GM13976 (cell line): ENCODE results near the gene JHY.
A peak's percentile ranks its signal among the peaks of the same experiment; 100 is the strongest.

Source experiments
- DNase-seq: peaks from one replicate; pipeline ENCODE4 v3.0.0; 2012; ENCODE audit warnings: low spot score
- in situ Hi-C: fragments of 300-500 bp; cut with MboI; formaldehyde crosslinking; loops from one replicate; pipeline ENCODE4 v1.12.0; 2022; ENCODE audit warnings: low sequenced_read_pairs, mixed read lengths, inconsistent platforms; ENCODE audit not compliant: unreplicated experiment
- TF ChIP-seq, protein P1 (sequence below): IDR thresholded peaks from 2 replicates; pipeline ENCODE4 v1.5.1; 2012; ENCODE audit warnings: borderline replicate concordance, mild to moderate bottlenecking; ENCODE audit not compliant: insufficient read depth; ENCODE audit errors: extremely low read depth, missing control alignments, control extremely low read depth

Gene JHY

DNA sequence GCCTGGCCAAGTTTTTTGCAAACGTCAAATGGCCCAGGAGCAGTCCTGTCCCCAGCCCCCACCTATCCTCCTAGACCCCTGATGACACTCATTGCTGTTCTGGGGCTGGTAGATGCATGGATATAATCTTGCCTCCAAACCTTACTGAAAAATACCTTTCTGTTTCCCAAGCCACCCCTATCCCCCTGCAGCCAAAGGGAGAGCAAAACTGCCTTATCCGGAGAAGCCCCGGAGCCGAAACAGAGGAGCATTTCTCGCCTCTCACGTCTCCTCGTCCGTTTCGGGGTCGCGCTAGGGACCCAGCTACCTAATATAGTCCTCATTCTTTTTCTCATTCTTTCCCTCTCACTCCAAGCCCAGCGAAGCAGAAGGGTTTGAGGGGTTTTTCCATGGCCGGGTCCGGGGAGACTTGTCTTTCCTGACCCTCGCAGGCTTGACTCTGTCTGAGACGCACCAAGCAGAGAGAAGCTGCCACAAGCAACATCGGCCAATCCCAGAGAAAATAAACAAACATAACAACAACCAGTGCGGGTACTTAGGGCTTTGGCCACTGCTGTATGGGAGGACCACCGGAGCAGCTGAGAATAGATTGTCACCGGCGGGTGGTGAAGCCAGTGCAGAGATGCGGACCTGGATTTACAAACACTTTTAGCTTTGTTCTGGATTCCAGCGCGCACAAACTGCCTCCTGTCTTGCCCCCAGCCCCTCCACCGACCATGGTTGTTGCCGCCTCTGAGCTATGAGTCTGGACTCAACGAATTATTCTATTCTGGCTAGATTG lies 97.4 kb downstream of the JHY start:
- DNase-seq = peak; percentile 21
- TF ChIP-seq, protein P1, sequence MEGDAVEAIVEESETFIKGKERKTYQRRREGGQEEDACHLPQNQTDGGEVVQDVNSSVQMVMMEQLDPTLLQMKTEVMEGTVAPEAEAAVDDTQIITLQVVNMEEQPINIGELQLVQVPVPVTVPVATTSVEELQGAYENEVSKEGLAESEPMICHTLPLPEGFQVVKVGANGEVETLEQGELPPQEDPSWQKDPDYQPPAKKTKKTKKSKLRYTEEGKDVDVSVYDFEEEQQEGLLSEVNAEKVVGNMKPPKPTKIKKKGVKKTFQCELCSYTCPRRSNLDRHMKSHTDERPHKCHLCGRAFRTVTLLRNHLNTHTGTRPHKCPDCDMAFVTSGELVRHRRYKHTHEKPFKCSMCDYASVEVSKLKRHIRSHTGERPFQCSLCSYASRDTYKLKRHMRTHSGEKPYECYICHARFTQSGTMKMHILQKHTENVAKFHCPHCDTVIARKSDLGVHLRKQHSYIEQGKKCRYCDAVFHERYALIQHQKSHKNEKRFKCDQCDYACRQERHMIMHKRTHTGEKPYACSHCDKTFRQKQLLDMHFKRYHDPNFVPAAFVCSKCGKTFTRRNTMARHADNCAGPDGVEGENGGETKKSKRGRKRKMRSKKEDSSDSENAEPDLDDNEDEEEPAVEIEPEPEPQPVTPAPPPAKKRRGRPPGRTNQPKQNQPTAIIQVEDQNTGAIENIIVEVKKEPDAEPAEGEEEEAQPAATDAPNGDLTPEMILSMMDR = no peak
- in situ Hi-C loops = no loop called here

DNA sequence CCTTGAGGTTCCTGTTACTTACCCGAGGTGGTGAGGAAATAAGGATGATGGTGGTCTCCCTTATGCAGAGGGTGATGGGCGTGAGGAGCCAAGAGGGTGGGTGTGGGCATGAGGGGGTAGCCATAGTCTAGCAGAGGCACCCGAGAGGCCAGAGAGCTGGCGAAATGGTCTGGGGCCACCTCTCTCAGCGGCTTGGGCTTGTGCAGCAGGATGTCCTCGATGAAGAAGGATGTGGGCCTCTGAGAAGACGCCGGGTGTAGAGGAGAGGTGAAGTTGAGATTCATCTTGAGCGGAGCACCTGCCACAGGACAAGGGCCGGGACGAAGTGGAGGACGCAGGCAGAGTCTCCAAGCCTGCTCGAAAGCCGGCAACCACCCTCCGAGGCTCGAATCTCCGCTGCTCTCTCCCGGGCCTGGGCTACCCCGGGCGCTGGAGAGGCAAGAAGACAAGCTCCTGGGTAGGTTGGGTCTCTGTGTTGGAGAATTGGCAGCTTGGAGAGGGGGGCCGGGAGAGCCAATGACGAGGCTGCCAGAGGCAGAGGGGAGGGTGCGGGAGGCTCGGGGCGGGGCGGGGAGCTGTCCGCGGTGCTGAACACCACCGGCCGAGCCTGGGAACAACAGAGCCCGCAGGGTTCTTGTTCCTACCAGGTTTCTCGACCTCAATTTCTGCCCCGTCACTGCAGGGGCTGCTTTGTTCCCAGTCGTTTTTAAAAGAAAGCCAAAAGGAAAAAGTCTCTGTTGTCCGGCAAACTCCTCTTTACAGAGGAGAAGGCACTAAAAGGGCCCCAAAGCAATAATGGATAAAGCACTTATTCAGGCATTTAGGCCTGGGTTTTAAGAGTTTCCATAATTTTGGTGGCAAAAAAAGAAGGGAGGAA lies 99.1 kb downstream of the JHY start, which contains the start of gene BSX:
Gene BSX, minus strand, starts transcription at position 447 of the 877 bp plus-strand sequence. Its CDS starts 163 bp downstream, at position 284.
- TF ChIP-seq, protein P1 = no peak
- in situ Hi-C loops = no loop called here
- peak; percentile 78 for DNase-seq

DNA sequence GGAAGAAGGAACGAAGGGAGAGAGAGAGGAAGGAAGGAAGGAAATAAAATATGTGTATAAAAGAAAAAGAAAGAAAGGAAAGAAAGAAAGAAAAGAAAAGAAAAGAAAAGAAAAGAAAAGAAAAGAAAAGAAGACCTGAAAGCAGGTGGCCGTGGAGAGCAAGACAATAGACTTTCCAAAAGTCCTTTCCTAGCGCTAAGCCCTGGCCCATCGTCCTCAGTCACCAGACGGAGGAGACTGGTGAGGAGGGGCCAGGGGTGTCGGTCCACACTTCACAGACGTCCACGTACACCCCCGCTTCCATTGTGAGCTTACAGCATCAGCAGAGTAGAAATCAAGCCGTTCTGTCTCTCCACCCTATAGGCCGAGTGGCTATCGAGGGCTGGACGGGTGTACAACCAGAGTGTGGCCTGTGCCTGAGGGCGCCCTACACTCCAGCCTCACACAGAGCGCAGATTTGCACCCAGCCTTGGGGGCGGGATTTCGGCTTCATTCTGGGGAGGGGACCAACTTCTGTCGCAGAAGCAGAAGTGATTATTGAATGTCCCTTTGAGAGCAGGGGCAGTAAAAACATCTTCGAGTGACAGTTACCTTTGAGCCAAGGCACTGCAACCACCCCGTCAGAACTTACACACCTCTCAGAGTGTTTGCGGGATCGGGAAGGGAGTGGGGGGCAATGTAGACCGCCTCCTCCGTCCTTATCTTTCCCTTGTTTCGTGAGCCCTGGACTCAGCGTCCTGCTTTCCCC lies 101.1 kb downstream of the JHY start:
- DNase-seq = no peak
- in situ Hi-C loops = no loop called here
- TF ChIP-seq, protein P1 = no peak

DNA sequence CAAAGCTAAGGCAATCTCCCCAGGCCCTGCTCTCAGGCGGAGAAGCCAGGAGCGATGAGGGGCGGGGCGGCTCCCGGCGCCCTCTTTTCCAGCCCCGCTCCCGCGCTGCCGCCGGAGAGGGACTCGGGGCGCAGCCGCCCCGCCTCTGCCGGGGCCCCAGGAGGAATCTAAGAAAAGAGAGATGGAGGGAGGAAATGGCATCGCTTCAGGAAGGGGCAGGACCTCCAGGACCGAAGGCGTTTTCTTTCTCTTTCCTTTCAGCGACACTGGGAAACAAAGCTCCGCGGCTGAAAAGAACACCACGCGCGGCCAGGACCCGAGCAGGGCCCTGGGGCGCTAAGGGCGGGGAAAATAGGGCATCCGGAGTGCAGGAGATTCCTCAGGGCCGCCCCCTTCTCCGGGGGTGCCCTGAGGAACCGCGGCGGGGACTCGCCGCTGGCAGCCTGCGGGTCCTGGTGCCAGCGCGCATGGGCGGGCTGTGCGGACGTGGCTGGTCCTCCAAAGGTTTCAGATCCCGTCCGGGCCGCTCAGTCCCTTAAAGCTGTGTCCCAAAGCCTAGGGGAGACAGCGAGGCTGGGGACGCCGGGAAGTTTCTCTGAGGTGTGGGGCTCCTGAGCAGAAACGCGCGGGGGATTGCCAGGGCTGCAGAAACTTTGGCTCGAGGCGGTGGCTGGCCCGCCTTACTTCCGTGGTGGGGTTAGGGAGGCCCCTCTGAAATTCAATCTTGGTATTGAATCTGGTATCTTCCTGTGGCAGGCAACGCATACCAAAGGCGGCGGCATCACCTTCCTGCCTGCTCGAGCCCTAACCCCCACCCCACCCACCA lies 101.8 kb downstream of the JHY start:
- TF ChIP-seq, protein P1 = no peak
- in situ Hi-C loops = no loop called here
- peak; percentile 45 for DNase-seq

DNA sequence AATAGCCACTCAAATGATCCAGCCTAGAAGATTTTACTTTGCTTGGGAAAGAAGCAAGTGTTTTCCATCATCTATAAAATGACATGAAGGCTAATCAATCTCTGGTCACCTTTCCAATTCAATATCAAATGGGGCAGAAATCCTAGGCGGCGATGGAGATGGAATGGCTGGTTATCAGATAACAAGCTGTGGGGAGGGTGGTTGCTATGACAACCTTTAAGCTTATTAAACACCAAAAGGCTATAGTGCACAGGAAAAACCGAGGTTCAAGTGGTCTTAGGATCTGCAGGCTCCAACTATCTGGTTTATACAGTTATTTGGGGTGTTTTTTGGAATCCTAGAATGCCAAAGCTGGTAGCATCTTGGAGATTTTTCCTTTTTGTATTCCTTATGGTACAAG lies 113.0 kb downstream of the JHY start:
- in situ Hi-C loops = no loop called here
- DNase-seq = no peak
- TF ChIP-seq, protein P1 = no peak
